ENCODE data around the gene CYP2C9.
A peak's percentile ranks its signal among the peaks of the same experiment; 100 is the strongest.
"Not testable (repeated sequence)": the region's sequence is repeated elsewhere in the genome, so short reads cannot be mapped to it uniquely, and the experiment has no call there.

CYP2C9 gene

DNA sequence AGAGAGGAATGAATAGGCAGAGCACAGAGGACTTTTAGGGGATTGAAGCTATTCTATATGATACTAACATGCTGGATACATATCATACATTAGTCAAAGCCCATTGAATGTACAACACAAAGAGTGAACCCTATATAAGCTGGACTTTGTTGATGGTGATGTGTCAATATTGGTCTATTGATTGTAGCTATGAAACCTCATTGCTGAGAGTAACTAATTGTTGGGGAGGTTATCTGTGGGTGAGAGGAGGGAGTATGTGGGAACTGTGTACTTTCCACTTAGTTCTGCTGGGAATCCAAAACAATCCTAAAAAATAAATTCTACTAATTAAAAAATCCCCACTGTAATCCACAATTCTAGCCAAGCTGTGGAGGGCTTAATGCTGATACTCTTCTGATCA lies 22.0 kb upstream of the CYP2C9 start:
- no peak for TF ChIP-seq CTCF (conservative IDR thresholded peaks at IDR 0.05; ENCODE audit: low read depth)
- no peak overlapping the region for H3K27ac ChIP-seq
- POLR2A ChIA-PET (ENCODE audit: low non-redundant PET), result no interaction called here
- no peak for DNase-seq (ENCODE audit: low spot score)
- CTCF ChIA-PET, result no interaction called here

GRCh38 chr10:94936721-94937120 lies 1.7 kb upstream of the CYP2C9 start:
- H3K27ac ChIP-seq, result no peak overlapping the region
- CTCF ChIA-PET, result no interaction called here
- TF ChIP-seq CTCF (conservative IDR thresholded peaks at IDR 0.05; ENCODE audit: low read depth), result no peak
- no peak for DNase-seq (ENCODE audit: low spot score)
- POLR2A ChIA-PET (ENCODE audit: low non-redundant PET), result interaction anchor here (0.5 kb wide), 1 partner anchor 491 kb away, joined by 4 read pairs; no protein-coding TSS in a partner anchor

- CTCF ChIA-PET; POLR2A ChIA-PET (ENCODE audit: low non-redundant PET); H3K27ac ChIP-seq; DNase-seq (ENCODE audit: low spot score): not testable (repeated sequence)
Observed at GRCh38 chr10:94943432-94944103, 5.1 kb downstream of the CYP2C9 start.

DNA sequence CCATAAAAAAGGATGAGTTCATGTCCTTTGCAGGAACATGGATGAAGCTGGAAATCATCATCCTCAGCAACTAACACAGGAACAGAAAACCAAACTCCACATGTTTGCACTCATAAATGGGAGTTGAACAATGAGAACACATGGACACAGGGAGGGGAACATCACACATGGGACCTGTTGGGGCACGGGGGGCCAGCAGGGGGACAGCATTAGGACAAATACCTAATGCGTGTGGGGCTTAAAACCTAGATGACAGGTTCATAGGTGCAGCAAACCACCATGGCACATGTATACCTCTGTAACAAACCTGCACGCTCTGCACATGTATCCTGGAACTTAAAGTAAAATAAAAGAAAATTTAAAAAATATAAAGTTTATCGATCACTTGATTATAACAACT lies 7.7 kb downstream of the CYP2C9 start:
- DNase-seq (ENCODE audit: low spot score); CTCF ChIA-PET; POLR2A ChIA-PET (ENCODE audit: low non-redundant PET); H3K27ac ChIP-seq: not testable (repeated sequence)

DNA sequence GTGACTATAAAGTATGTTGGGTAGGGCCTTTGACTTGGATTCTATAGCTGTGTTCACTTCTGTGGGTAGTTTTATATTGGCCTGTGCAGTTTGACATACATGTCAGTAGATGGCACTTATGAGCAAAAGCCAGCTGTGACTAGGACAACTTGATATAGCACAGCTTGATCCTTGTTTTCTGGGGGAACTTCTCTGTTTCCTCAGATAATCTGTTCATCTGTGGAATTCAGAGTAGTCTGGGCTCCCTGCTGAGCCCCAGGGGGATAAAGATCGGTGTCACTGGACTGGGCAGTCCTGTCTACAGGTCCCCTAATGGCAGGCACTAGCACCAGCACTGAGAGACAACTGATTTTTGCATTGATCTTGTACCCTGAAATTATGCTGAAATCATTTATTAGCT lies 25.4 kb downstream of the CYP2C9 start:
- peak; percentile 26 for DNase-seq (ENCODE audit: low spot score)
- POLR2A ChIA-PET (ENCODE audit: low non-redundant PET), result no interaction called here
- H3K27ac ChIP-seq, result no peak overlapping the region
- peak; percentile 57 for TF ChIP-seq CTCF (conservative IDR thresholded peaks at IDR 0.05; ENCODE audit: low read depth)
- CTCF ChIA-PET, result interaction anchor here (0.5 to 1.8 kb wide), 9 partner anchors 10 to 1438 kb away, joined by 3 to 6 read pairs (median 4); no protein-coding TSS in a partner anchor

GRCh38 chr10:94983555-94983954 lies 45.1 kb downstream of the CYP2C9 start:
- no peak for DNase-seq (ENCODE audit: low spot score)
- no peak for TF ChIP-seq CTCF (conservative IDR thresholded peaks at IDR 0.05; ENCODE audit: low read depth)
- H3K27ac ChIP-seq, result no peak overlapping the region
- ChIA-PET CTCF (no interaction called here), POLR2A (ENCODE audit: low non-redundant PET) (no interaction called here)

DNA sequence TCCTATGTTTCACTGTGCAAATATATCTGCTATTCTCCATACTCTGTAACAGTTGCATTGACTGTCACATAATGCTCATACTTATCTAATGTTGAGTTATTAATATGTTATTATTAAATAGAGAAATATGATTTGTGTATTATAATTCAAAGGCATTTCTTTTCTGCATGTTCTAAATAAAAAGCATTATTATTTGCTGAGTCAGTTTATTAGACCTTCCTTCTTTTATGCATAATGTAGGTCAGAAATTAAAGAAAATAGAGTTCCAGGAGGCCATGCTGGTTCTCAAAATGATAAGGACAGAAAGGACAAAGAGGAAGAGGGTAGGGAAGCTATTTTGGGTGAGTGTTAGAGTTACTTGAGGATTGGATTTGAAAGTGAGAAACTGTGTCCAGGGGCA lies 50.7 kb downstream of the CYP2C9 start:
- TF ChIP-seq CTCF (conservative IDR thresholded peaks at IDR 0.05; ENCODE audit: low read depth), result no peak
- no peak overlapping the region for H3K27ac ChIP-seq
- DNase-seq (ENCODE audit: low spot score), result no peak
- CTCF ChIA-PET, result no interaction called here
- POLR2A ChIA-PET (ENCODE audit: low non-redundant PET), result no interaction called here

Data from RWPE1 (cell line).